ENCODE data around the gene GOLGA6C.

GOLGA6C gene

DNA sequence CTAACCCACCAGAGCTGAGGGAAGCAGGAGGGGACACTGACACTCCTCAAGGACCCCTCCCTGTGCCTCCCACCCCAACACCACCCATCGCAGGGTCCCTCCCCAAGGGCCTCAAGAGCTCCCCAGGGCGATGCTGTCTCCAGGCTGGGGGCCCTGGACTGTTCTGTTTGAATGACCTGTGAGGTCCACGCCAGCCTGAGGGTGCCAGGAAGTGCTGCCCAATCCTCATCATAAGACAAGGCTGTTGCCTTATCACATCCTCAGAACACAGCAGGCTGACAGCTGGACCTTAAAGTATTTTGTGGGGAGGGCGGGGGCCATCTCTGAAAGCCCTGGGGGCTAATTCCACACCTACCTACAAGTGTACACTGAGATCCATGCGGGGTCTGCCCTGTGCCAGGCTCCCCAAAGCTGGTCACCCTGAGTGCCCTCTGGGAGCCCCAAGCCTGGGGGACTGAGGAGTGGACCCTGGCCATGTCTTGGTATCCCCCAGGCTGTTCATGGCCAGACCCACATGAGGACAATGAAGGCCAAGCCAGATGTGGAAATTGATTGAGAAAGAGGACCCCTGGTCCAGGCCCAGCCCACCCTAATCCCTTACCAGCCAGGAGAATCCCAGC, 23.8 kb upstream of the GOLGA6C start:
- Histone ChIP-seq H3K36me3 (replicated peaks in 1 of 2; ENCODE audit: control insufficient read depth in 2 of 2, insufficient read depth in 2 of 2, low read length in 2 of 2) (no peaks in the 10 kb centered on the region), H2BK15ac (ENCODE audit: low read length) (no peak overlapping the region), H3K79me1 (ENCODE audit: low read depth, low read length) (peaks cover 3% of the 10 kb centered on the region), H2BK5ac (ENCODE audit: low read length) (no peak overlapping the region), H4K8ac (ENCODE audit: low read depth, low read length) (no peak overlapping the region), H2AFZ (ENCODE audit: low read length) (no peak overlapping the region), H2BK12ac (ENCODE audit: low read length) (no peak overlapping the region), H2AK5ac (ENCODE audit: low read depth, low read length) (peak overlapping the region; percentile 81), H3K9me3 (replicated peaks in 1 of 2; ENCODE audit: control insufficient read depth in 2 of 2, insufficient read depth in 1 of 2, low read depth in 1 of 2, low read length in 2 of 2) (peaks cover 0 to 2% of the 10 kb centered on the region in 2 donors), H3K18ac (ENCODE audit: low read length) (peak overlapping the region; percentile 52), H3K4me1 (ENCODE audit: control insufficient read depth in 2 of 2, insufficient read depth in 1 of 2, low read depth in 1 of 2, low read length in 2 of 2) (peaks cover 5 to 6% of the 10 kb centered on the region in 2 donors), H3K4me3 (ENCODE audit: low read length in 2 of 2) (no peak overlapping the region), H3K27me3 (ENCODE audit: control insufficient read depth in 3 of 3, insufficient read depth in 3 of 3, low read depth in 1 of 3, low read length in 3 of 3) (peaks cover 0 to 30% (median 0%) of the 10 kb centered on the region in 3 experiments), H4K91ac (ENCODE audit: low read depth, low read length, poor library complexity) (no peak overlapping the region), H3K23ac (ENCODE audit: low read depth, low read length, poor library complexity) (peak overlapping the region; percentile 3), H3K14ac (ENCODE audit: low read length) (no peak overlapping the region), H3K27ac (replicated peaks; ENCODE audit: low read length) (no peak overlapping the region), H3K9ac (ENCODE audit: low read depth, low read length, poor library complexity) (no peak overlapping the region), H2BK120ac (ENCODE audit: low read depth, low read length) (no peak overlapping the region), H3K4ac (ENCODE audit: low read length) (no peak overlapping the region), H3K4me2 (ENCODE audit: insufficient read depth, low read length, poor library complexity, severe bottlenecking) (no peak overlapping the region)
- WGBS, 2 donors (ENCODE audit: extremely low coverage in 2 of 2, insufficient read length in 2 of 2, insufficient replicate concordance in 1 of 2): no CpG with 5 or more reads among the region's 5 CpGs
- DNase-seq (ENCODE audit: low spot score): no peak

DNA sequence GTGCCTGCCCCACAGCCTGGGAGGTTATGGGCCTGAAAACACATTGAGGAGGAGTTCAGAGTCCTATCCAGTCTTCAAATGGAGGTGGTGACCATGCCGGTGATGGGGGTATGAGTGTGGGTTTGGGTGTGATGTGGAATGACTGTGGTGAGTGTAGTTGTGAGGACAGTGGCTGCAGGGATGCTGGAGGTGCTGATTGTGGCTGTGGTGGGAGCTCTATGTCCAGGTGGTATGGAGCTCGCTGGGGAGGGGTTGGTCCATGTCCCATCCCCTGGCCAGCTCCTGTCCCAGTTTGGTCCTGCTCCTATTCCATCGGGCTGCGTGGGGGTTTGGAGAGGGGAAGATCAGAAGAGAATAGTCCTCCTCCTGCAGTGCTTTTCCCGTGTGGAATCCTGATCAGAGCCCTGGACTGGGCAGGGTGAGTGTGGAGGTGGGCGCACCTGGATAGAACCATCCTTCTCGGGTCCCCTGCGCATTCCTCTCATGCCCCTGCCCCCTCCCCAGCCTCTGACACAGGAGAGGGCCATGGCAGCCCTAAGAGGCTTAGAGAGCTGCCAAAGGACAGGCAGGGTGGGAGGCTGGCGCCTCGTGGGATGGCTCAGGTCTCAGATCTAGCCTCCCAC, 23.0 kb upstream of the GOLGA6C start:
- Histone ChIP-seq H3K79me1 (ENCODE audit: low read depth, low read length) (peaks cover 3% of the 10 kb centered on the region), H2AFZ (ENCODE audit: low read length) (no peak overlapping the region), H2AK5ac (ENCODE audit: low read depth, low read length) (no peak overlapping the region), H4K91ac (ENCODE audit: low read depth, low read length, poor library complexity) (no peak overlapping the region), H3K4me2 (ENCODE audit: insufficient read depth, low read length, poor library complexity, severe bottlenecking) (no peak overlapping the region), H3K9me3 (replicated peaks in 1 of 2; ENCODE audit: control insufficient read depth in 2 of 2, insufficient read depth in 1 of 2, low read depth in 1 of 2, low read length in 2 of 2) (peaks cover 0 to 2% of the 10 kb centered on the region in 2 donors), H2BK120ac (ENCODE audit: low read depth, low read length) (no peak overlapping the region), H3K27ac (replicated peaks; ENCODE audit: low read length) (no peak overlapping the region), H2BK5ac (ENCODE audit: low read length) (no peak overlapping the region), H2BK12ac (ENCODE audit: low read length) (no peak overlapping the region), H3K27me3 (ENCODE audit: control insufficient read depth in 3 of 3, insufficient read depth in 3 of 3, low read depth in 1 of 3, low read length in 3 of 3) (peaks cover 0 to 30% (median 0%) of the 10 kb centered on the region in 3 experiments), H4K8ac (ENCODE audit: low read depth, low read length) (no peak overlapping the region), H3K23ac (ENCODE audit: low read depth, low read length, poor library complexity) (peak overlapping the region; percentile 28), H3K18ac (ENCODE audit: low read length) (peak overlapping the region; percentile 82), H3K9ac (ENCODE audit: low read depth, low read length, poor library complexity) (no peak overlapping the region), H3K14ac (ENCODE audit: low read length) (peak overlapping the region; percentile 47), H3K4me1 (ENCODE audit: control insufficient read depth in 2 of 2, insufficient read depth in 1 of 2, low read depth in 1 of 2, low read length in 2 of 2) (peaks cover 5 to 6% of the 10 kb centered on the region in 2 donors), H2BK15ac (ENCODE audit: low read length) (no peak overlapping the region), H3K4ac (ENCODE audit: low read length) (no peak overlapping the region), H3K36me3 (replicated peaks in 1 of 2; ENCODE audit: control insufficient read depth in 2 of 2, insufficient read depth in 2 of 2, low read length in 2 of 2) (no peaks in the 10 kb centered on the region), H3K4me3 (ENCODE audit: low read length in 2 of 2) (no peak overlapping the region)
- WGBS, 2 donors (ENCODE audit: extremely low coverage in 2 of 2, insufficient read length in 2 of 2, insufficient replicate concordance in 1 of 2): no CpG with 5 or more reads among the region's 10 CpGs
- no peak for DNase-seq (ENCODE audit: low spot score)

DNA sequence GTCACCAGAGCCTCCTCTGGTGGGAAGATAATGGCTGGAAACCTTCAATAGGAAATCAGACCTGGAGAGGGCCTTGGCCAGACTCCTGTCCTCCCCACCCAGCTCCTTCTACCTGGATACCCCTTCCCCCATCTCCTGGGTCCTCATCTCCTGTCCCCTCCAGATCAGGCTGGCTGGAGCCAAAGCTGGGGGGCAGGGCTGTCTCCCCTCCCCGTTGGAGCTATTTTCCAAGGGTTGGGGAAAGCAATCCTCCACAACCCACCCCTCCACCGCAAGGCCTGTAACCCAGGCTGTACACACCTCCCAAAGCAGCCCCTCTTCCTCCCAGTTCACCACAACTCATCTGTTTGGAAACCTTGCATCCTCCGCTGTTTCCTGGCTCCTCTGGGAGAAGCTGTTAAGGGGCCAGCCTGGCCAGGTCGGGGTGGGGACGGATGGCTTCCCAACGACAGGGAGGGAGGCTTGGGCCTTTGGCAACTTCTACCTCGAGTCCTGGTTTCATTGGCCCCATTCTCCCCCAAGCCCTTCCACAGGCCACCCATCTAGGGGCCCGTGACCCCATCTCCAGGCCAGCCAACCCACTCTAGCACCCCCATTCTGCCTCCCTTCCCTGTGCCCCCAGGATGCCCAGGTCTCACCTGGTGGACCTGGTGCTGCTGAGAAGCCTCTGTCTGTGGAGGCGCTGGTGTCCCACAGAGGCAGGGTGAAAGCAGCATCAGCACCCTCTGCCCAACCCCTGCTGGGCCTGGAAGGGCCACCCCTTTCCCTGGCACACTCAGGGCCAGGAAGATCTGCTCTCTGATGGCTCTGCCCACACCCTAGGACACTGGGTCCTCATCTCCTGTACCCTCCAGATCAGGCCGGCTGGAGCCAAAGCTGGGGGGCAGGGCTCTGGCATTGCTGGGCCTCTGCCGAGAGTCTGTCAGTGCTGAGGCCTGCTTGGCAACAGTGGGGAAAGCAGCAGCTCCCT, 22.1 kb upstream of the GOLGA6C start:
- Histone ChIP-seq H2BK120ac (ENCODE audit: low read depth, low read length) (no peak overlapping the region), H2AFZ (ENCODE audit: low read length) (no peak overlapping the region), H3K18ac (ENCODE audit: low read length) (peak overlapping the region; percentile 24), H3K36me3 (replicated peaks in 1 of 2; ENCODE audit: control insufficient read depth in 2 of 2, insufficient read depth in 2 of 2, low read length in 2 of 2) (no peaks in the 10 kb centered on the region), H3K14ac (ENCODE audit: low read length) (peak overlapping the region; percentile 63), H4K8ac (ENCODE audit: low read depth, low read length) (no peak overlapping the region), H3K4ac (ENCODE audit: low read length) (no peak overlapping the region), H3K4me2 (ENCODE audit: insufficient read depth, low read length, poor library complexity, severe bottlenecking) (no peak overlapping the region), H3K4me1 (ENCODE audit: control insufficient read depth in 2 of 2, insufficient read depth in 1 of 2, low read depth in 1 of 2, low read length in 2 of 2) (peaks cover 0 to 3% of the 10 kb centered on the region in 2 donors), H3K23ac (ENCODE audit: low read depth, low read length, poor library complexity) (peak overlapping the region; percentile 17), H3K9me3 (replicated peaks in 1 of 2; ENCODE audit: control insufficient read depth in 2 of 2, insufficient read depth in 1 of 2, low read depth in 1 of 2, low read length in 2 of 2) (peaks cover 0 to 2% of the 10 kb centered on the region in 2 donors), H3K27ac (replicated peaks; ENCODE audit: low read length) (no peak overlapping the region), H2BK5ac (ENCODE audit: low read length) (no peak overlapping the region), H2BK15ac (ENCODE audit: low read length) (peak overlapping the region; percentile 39), H3K27me3 (ENCODE audit: control insufficient read depth in 3 of 3, insufficient read depth in 3 of 3, low read depth in 1 of 3, low read length in 3 of 3) (peaks cover 0 to 30% (median 0%) of the 10 kb centered on the region in 3 experiments), H4K91ac (ENCODE audit: low read depth, low read length, poor library complexity) (no peak overlapping the region), H3K9ac (ENCODE audit: low read depth, low read length, poor library complexity) (no peak overlapping the region), H2AK5ac (ENCODE audit: low read depth, low read length) (no peak overlapping the region), H3K79me1 (ENCODE audit: low read depth, low read length) (peaks cover 1% of the 10 kb centered on the region), H2BK12ac (ENCODE audit: low read length) (no peak overlapping the region), H3K4me3 (ENCODE audit: low read length in 2 of 2) (no peak overlapping the region)
- no peak for DNase-seq (ENCODE audit: low spot score)
- no CpG with 5 or more reads among the region's 11 CpGs for WGBS, 2 donors (ENCODE audit: extremely low coverage in 2 of 2, insufficient read length in 2 of 2, insufficient replicate concordance in 1 of 2)
